Measurements from ENCODE around the gene RORC.

The RORC gene

DNA sequence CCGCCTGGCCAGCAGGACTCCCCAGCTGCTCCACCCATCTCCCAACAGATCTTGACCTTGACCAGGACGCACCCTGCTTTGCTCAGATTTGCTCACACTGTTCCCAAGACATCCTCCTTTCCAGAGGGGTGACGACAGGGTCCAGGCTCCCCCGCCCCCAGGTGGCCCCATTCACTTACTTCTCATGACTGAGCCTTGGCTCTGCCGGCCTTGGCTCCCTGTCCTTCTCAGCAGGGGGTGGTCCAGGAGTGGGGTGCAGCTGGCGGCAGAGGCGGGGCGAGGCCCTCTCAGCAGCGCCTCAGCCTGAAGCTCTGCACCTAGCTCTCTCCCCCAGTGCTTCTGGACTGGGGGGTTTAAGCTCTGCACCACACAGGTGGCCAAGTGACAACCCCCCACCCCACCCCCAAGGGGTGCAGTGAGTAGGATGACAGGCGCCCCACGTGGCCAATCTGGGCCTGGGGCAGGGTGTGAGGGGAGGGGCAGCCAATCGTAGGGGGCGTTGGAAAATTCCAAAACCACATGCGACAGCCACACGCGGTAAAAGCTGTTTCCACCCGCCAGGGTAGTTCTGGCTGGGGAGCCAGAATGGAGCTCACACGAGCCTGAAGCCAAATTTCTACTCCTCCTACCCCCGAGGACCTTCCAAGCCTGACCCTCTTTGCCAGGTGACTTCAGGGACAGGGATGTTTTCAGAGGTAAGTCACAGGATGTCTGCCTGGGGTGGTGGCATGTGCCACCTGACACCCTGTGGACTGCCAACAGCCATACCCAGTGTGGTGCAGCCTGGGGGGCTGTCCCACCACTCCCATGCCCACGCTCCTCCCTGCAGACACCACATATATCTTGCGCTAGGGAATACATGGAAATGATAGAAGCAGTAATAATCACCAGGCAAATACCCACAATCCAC is 5.6 kb downstream of the RORC start:
- no peak for DNase-seq

DNA sequence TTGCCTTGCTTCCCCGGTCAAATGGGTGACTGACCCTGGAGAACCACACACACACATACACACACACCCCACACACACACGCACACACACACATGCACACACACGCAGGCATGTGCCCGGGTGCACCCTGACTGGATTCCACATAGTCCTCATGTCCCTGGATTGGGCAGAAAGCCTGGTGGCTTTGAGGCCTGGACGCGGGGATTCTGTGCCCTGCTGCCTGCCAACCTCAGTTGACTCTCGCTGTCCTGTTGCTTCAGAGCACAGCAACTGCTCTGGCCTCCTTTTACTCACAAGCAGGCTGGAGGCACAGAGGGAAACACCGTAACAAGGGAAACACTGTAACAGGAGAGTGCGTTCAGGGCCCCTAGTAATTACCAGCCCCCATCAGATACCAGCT is 6.4 kb downstream of the RORC start:
- no peak for DNase-seq

DNA sequence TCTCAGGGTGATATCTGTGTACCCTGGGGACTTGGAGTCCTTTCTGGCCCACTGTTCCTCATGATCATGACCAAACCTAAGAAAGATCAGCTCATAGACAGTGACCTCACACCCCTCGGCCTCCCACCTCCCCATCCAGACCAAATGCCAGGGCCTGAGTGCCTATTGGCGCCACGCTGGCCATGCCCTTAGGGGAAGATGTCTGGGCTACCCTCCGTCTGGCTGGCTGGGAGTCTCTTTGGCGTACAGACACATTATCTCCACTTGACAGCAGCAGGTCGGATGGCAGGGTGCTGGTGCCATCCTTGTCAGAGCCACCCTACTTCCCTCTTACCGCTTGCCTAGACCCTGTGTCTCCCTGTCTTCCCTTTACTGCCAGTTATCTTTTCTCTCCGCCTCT is 8.4 kb downstream of the RORC start:
- DNase-seq: no peak

DNA sequence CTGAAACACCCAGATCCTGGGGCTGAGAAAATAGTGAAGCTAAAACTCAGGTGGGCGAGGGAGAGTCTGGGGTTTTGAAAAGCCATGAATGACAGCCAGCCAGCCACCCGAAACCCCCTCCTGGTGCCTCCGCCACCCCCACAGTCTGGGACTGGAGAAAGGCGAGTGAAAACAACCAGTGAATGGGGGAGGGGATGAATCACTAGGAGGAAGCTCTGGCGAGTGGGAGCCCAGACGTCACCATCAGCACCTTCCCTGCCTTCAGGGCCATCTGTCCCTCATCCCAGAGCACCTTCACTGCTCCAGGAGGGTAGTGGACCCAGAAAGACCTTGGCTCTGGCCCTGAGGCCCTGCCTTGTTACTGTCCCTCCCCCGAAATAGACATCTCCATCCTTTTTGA is 9.2 kb downstream of the RORC start:
- no peak for DNase-seq

DNA sequence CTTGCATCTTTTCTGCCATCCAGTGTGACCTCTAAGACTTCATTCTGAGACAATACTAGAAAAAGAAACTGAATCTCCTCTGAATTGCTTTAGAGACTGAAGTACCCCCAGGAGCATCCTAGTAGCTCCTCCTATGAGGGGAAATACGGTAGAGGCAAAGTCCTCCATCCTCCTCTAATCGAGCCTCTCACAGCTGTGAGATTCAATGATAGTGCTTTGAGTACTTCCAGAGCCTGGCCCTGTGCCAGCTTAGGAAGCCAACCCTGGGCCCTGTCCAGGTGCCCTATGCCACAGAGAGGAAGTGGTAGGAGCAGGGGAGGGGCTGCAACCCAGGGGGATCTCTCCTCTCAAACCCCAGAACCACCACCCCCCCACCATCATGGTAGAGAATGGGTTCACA is 10.7 kb downstream of the RORC start:
- no peak for DNase-seq

DNA sequence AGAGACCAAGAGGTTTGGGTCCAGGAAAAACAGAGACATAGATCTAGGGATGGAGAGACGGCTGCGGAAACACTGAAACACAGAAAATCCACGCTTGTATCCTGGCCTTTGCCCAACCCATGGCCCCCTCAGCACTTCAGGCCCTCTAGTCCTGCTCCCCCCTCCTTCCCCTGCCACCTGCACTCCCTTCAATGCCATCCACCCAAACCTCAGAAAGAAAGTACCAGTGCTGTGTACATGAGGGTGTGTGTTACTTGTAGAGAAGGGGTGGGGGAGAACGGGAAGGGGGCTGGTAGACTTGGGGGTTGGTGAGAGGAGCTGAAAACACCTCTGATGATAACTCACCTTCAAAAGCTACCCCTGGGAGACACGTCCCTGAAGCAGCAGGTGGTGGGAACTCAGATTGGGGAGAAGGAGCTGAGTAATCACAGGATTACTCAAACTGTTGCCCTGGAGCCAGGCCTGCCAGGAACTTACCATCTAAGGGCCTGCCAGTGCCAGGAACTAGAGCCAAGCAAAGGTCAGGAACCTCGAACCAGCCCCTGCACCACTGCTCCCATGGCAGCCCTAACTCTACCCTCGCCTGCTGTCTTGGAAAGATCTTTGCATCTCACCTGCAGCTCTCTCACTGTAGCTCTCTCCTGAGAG is 11.5 kb downstream of the RORC start:
- no peak for DNase-seq

DNA sequence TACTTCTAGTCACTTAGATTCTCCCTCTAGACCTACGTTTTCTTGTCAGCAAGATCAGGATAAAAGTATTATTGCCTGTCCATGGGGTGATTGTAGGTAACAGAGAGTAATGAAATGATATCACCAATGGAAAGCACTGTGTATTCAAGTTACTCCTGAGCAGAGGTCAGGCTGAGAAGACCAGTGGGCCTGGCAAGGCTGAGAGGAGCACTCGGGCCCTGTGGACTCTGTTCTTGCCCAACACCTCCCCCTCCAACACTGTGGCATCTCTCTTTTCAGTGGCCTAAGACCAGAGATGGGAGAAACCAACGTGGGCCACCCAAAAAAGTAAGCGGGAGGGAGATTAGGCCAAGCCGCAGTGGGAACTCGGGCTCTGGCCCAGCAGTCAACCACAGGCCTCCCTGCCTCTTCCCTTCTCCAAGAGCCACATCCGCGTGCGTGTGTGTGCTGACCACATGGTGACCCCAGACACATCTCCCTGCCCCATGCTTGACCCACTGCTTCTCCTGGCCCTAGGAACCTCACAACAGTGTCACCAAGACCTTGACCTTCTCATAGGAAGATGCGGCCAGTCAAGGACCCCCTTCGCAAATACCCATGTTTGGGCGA is 12.3 kb downstream of the RORC start:
- DNase-seq: no peak

DNA sequence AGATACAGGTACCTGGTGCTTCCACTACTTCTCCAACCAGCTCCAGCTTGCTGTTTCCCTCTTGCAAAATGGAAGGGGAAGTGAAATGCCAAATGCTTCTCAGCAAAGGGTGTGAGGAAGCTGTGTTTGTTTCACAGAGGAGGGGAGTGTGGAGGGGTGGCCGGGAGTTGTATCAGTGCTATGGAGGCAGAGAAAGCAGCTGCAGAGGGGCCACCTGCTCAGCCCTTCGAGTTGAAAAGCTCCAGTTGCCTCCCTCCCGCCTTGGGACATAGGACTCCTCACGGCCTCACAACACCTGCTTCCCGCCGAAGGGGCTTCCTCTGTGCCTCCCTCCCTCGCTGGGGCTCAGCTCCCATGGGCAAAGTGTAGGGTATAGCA is 14.3 kb downstream of the RORC start:
- DNase-seq: no peak

DNA sequence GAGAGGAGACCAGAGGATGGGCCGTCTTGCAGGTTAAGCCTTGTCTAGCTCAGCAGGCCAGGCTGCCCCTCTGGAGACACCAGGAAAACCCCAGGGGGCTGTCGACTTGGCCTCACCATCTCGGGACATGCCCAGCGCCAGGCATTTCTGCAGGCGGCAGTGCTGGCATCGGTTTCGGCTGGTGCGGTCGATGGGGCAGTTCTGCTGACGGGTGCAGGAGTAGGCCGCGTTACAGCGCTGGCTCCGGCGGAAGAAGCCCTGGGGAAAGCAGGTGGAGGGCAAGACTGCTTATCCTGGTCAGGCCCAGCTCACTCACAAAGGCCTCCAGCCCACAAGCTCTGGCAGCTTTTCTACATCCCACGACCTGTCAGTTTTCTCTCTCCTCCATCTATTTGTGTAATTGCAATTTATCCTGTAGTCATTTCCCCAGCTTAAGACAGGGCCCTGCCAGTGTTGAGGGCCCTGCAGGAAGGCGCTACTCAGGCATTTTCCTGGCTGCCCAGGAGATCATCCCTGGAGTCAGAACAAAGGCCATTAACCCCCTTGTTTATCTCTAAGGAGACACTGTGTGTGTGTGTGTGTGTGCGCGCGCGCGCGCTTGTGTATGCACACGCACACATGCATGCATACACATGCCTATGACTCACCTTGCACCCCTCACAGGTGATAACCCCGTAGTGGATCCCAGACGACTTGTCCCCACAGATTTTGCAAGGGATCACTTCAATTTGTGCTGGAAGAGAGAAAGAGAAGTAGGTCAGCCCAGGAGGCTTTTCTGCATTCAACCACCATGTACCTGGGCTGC is 14.9 kb downstream of the RORC start:
- DNase-seq: no peak

DNA sequence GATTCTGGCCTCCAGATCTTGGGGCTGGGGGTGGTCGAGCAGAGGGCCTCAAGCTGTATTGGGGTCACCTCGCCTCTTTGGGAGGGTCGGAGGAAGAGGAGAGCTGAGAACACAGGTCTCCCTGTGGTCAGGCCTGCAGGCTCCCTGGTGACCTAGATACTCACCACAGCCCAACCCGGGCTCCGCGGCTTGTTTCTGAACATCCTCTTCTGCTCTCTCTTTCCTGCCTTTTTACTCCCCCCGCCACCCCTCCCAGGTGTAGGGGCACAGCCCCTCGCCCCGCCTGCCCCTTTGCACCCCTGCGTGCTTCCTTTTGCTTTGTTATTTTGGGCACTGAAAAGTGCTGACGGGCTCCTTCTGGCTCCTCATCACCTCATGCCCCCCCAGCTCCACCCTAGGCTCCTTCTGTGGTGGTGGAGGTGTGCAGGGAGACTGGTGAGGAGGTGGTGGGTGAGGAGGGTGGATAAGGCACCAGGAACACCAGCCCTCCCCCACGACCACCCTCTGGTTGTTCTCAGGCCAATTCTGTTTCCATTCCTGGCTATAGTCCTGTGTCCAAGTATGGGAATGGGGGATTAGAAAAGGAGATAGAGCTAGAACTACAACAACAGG is 15.8 kb downstream of the RORC start:
- no peak for DNase-seq

DNA sequence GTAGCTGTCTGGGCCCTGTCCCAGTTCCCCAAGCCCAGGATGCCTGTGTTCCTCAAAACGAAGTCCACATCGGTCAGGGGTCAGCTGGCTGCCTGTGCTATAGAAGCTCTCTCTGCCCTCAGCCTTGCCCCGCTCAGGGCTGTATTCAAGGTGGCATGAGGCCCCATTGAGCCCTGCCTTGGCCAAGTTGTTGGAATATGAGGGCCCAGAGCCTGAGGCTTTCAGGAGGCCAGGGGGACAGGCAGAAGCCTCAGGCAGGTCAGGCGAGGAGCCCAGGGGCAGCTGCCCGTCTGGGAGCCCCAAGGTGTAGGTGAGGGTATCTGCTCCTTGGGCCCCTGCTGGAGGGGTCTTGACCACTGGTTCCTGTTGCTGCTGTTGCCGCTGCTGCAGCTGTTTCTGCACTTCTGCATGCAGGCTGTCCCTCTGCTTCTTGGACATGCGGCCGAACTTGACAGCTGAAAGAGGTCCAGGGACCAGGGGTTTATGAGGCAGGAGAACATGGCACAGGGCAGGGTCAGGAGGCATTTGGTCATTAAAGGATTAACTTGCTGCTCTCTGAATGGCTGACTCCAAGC is 16.5 kb downstream of the RORC start:
- DNase-seq: no peak

DNA sequence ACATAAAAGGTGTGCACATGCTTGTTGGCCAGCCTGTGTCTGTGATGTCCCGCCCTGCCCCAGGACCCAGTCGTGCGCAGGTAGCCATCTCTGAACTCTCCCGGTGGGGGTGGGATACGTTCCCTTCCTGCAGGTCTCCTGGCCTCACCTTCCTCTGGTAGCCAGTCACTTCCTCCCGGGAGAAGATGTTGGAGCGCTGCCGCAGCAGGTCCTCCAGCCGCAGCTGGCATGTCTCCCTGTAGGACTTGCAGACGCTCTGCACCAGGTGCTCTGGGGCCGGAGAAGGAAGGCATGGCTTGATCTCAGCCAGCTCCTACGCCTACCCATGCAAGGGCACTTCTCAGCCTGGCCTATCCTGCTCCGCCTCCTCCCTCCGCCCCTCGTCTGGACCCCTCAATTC is 17.2 kb downstream of the RORC start:
- DNase-seq: no peak

DNA sequence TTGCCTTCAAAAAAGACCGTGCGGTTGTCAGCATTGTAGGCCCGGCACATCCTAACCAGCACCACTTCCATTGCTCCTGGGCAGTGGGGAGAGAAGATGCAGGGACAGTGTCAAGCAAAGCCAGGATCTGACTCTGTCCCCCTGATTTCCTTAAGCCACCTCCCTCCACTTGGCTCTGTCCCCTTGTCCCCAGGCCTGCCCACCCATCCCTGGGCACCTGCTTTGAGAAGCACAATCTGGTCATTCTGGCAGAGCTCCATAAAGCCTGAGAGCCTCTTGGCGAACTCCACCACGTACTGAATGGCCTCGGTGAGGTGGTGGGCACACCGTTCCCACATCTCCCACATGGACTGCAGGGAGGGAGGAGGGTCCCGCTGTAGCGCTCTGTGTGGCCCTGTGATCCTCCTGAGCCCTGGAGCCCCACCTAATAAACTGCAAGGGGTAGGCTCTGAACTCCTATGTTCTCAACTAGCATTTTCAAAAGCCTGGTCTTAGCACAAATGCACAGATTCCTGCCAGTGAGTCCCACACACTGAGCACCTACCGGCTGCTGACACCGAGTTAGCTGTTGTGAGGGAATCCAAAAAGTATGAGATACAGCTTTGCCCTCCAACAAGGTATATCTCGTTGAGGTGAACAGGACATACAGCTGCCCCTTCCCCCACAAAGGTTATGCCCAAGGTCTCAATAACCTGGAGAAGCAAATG is 18.2 kb downstream of the RORC start:
- DNase-seq: no peak

DNA sequence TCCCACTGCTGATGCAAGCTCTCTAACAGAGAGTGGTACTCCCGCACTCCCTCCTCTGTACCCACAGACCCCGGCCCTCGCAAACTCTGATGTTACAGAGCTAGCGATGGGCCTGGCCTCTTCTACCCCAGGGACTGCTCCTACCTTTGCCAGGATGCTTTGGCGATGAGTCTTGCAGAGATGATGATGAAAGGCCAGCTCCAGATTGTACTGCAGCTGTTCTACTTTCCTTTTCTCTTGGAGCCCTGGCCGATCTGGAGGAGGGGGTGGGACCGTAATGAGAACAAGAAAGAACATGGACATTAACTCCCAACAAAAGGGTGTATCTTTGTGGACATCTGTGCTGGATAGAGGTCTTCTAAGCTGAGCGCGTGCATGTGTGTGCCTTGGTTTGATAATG is 20.4 kb downstream of the RORC start:
- no peak for DNase-seq

DNA sequence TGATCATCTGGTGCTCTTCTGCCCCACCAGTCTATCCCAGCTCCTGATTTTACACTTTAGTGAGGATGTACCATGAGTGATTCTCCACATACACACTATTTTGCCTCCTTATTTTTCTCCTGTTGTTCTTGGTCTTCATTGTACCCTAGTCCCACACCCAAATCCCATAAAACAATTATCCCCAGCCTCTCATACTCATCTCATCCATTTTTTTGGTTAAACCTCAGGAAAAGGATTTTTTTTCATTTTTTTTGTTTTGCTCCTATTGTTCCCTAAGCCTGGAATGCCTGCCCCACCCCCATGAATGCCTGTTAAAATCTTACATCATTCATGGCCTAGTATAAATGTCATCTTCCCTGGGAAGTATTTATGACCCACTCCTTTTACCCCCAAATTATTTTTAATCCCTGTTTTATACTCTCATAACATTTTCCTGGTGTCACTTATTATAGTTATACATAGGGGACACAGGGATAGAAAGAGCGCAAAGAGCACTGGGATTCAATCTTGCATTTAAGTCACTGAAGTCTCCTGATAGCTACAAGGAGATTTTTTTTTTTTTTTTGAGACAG is 21.5 kb downstream of the RORC start:
- DNase-seq: no peak

DNA sequence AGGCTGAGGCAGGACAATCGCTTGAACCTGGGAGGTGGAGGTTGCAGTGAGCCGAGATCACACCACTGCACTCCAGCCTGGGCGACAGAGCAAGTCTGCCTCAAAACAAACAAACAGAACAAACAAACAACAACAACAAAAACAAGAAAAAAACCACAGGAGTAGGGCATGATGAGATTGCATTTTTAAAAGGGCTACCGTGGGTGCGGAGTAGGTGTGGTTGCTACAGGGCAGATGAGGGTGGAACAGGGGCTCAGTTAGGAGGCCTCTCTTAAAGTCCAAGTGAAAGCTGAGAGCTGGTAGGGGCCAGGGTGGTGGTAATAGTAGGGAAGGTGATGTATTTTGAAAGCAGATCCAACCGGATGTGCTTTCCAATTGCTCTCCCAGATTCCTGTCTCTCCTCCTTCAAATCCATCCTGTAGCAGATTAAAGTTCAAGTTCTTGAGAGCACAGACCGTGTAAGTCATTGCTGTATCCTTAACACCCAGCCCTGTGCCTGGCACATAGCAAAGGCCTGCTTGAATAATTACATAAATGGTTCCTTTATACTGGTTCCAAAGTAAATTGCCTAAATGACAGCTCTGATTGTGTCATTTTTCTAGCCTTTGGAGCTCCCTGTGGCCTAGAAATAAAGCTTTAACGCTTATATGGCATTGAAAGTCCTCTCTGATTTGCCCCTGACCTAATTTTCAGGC is 22.2 kb downstream of the RORC start:
- DNase-seq: no peak

DNA sequence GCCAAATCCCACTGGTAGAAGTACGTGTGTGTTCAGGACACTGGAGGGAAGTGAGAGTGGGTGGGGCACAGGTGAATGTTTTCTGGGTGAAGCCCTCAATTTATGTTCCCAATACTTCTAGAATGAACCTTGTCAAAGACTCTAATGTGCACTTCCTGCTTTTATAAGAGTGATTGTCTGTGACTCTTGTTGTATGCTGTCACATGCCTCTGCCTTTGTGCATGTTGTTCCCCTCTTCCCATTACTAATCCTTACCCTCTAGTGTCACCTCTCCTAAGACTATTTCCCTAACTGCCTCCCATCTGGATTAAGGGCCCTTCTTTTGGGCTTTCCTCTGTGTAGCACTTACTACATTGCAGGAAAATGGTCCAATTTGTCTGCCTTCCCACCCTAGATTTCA is 23.8 kb downstream of the RORC start:
- DNase-seq: no peak

DNA sequence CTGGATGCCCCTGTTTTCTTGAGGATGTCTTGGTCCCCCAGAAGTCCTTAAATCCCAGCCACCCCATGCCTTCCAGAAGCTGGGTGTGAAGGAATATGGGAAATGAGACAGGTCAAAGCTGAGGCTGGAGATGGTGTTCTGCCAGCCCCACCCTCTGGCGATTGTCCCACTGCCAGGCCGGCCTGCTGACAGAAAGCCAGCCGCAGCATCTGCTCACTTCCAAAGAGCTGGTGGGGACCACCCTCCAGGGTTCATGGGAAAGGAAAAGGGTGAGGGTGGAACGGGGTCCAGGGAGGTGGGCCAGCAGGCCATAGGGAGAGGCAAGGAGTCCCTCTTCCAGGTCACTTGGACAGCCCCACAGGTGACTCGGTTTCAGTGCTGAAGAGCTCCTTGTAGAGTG is 24.5 kb downstream of the RORC start:
- DNase-seq: no peak

DNA sequence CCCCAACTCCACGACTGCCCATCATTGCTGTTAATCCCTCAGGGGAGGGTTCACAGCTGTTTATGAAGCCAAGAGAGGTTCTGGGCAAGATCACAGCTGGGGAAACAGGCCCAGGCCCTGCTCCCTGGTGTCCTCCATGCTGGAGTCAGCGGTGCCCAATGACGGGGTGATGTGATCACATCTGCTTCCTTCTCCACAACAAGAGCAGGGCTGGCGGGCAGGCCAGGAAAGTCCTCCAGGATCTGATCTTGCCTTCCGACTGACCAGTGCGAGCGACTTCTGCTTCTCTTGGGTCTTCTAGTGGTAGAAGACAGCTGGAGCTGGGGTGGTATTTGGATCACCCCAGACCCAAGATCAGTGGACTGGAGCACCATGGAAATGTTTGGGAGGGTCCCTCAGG is 25.4 kb downstream of the RORC start:
- no peak for DNase-seq

DNA sequence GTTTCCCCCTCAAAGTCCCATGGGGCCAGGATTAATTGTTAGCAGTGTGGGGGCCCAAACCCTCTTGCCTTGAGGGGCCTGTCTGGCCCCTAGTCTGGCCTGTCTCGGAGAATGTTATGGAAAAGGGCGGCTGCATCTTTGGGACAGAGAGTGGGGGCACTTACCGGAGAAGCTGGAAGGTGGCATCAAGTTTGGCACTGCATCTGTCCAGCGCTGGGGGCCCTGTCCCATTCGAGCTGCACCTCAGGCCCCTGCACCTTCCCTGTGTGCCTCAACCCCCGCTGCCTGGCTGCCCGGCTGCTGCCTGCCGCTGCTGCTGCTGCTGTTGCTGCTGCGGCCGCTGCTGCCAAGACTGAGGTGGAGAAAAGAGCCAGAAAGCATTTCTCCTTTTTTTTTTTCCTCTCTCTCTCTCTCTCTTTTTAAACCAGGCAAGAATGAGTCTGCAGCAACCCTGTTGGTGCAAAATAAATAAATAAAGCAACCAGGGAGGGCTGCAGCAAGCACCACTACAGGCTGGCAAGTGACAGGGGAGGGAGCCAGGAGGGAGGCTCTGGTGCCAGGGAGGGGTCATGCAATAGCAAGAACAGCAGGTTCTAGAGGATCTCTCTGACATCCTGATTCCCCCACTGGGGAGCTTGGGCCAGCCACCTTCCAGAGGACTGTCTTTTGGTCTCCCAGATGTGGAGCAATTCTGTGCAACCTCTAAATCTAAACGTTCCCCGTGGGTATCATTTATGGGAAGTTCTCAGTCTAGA is 26.4 kb downstream of the RORC start, which contains the start of gene LINGO4:
Gene LINGO4 (minus strand): TSS at position 354 of the 755 bp plus-strand sequence. CDS start 2,715 bp downstream, outside the sequence.
- no peak for DNase-seq
